Suprapubic skin (tissue), 4 donors: ENCODE results near the gene PLSCR2.

Experiments
- POLR2A ChIP-seq, 2 donors: fragments of 450-650 bp; IDR thresholded peaks; one replicate each; pipeline ENCODE4 v1.6.1; 2017; ENCODE audit warnings: antibody characterized with exemption in 2 of 2, mild to moderate bottlenecking in 2 of 2, moderate library complexity in 2 of 2
- POLR2AphosphoS5 ChIP-seq, 3 donors: sonication (generic); formaldehyde crosslinking; IDR thresholded peaks; one replicate each; pipeline ENCODE4 v1.6.1; 2017; ENCODE audit warnings: antibody characterized with exemption in 3 of 3
- TF ChIP-seq, protein P1 (sequence below), 2 donors: fragments of 200-600 bp in 1 of 2; fragments of 450-650 bp in 1 of 2; sonication (generic) in 1 of 2; IDR thresholded peaks; one replicate each; pipeline ENCODE4 v1.5.1; 2016 to 2019; ENCODE audit warnings: antibody characterized with exemption in 2 of 2, mild to moderate bottlenecking in 1 of 2, moderate library complexity in 1 of 2

DNA sequence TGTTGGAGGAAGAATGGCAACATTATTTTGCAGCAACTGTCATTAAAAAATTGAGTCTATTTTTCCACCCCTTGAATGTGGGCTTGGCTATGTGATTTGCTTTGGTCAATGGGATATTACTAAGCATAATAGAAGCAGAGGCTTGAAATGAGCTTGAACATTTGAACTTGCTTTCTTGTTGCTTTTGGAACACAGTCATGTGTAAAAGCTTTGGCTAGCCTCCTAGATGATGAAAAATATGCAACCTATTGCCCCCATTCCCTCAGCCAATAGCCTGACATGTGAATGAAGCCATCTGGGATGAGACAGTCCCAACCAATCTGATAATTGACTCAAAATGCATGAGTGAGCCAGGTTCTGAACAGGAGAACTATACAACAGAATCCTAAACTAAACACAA, 78.4 kb downstream of the PLSCR2 start:
- TF ChIP-seq, protein P1, sequence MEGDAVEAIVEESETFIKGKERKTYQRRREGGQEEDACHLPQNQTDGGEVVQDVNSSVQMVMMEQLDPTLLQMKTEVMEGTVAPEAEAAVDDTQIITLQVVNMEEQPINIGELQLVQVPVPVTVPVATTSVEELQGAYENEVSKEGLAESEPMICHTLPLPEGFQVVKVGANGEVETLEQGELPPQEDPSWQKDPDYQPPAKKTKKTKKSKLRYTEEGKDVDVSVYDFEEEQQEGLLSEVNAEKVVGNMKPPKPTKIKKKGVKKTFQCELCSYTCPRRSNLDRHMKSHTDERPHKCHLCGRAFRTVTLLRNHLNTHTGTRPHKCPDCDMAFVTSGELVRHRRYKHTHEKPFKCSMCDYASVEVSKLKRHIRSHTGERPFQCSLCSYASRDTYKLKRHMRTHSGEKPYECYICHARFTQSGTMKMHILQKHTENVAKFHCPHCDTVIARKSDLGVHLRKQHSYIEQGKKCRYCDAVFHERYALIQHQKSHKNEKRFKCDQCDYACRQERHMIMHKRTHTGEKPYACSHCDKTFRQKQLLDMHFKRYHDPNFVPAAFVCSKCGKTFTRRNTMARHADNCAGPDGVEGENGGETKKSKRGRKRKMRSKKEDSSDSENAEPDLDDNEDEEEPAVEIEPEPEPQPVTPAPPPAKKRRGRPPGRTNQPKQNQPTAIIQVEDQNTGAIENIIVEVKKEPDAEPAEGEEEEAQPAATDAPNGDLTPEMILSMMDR (IDR thresholded peaks at IDR 0.05): no peak
- no peak for TF ChIP-seq POLR2A (IDR thresholded peaks at IDR 0.05)
- TF ChIP-seq POLR2AphosphoS5 (IDR thresholded peaks at IDR 0.05): no peak
